Breast epithelium (tissue), 4 donors: ENCODE results near the gene POLR1G. TPM values are rescaled to one million over a fixed set of nuclear protein-coding genes. Genes with fewer than 3 reads are reported as not detected.

Experiments used
- DNase-seq, 2 donors: peaks; one replicate each; pipeline ENCODE4 v3.0.0-alpha.2; 2019; ENCODE audit warnings: low spot score in 2 of 2
- H3K27ac ChIP-seq, 2 donors: fragments of 200-600 bp; sonication (generic) in 1 of 2; one replicate each; pipeline ENCODE4 v1.5.1; 2016 to 2019; ENCODE audit warnings: mild to moderate bottlenecking in 1 of 2
- H3K27me3 ChIP-seq, 2 donors: fragments of 200-600 bp; sonication (generic) in 1 of 2; one replicate each; pipeline versions ENCODE4 v1.5.1 to v1.6.0; 2017 to 2019; ENCODE audit warnings: control low read depth in 1 of 2, mild to moderate bottlenecking in 1 of 2
- H3K36me3 ChIP-seq: fragments of 200-600 bp; one replicate; pipeline ENCODE4 v1.5.1; 2019
- H3K4me1 ChIP-seq, 2 donors: fragments of 200-600 bp; sonication (generic); one replicate each; pipeline ENCODE4 v1.5.1; 2016 to 2019; ENCODE audit warnings: control low read depth in 1 of 2
- H3K4me3 ChIP-seq, 3 donors: fragments of 200-600 bp; sonication (generic); 1 replicate in 2 of 3; 2 replicates in 1 of 3; pipeline ENCODE4 v1.5.1; 2016 to 2019; ENCODE audit warnings: mild to moderate bottlenecking in 3 of 3, moderate library complexity in 2 of 3
- H3K9me3 ChIP-seq, 2 donors: fragments of 200-600 bp; sonication (generic) in 1 of 2; one replicate each; pipeline ENCODE4 v1.5.1; 2016 to 2019; ENCODE audit warnings: control low read depth in 1 of 2
- POLR2A ChIP-seq: fragments of 450-650 bp; IDR thresholded peaks from one replicate; pipeline ENCODE4 v1.6.1; 2016; ENCODE audit warnings: antibody characterized with exemption, mild to moderate bottlenecking, moderate library complexity
- POLR2AphosphoS5 ChIP-seq, 3 donors: sonication (generic); formaldehyde crosslinking; IDR thresholded peaks; one replicate each; pipeline ENCODE4 v1.6.1; 2017; ENCODE audit warnings: antibody characterized with exemption in 3 of 3
- intact Hi-C: fragments of 100-400 bp; cut with DNase I; formaldehyde crosslinking; loops from one replicate; pipeline ENCODE4 v1.15.1; 2023; ENCODE audit warnings: low total_unique reads
- total RNA-seq, 3 donors: library from RNA; depleted of rRNA; stranded (reverse); fragments of >200 nt; gene quantifications; one replicate each; pipeline ENCODE4 v1.1.0, GENCODE V29; 2016
- TF ChIP-seq, protein P1 (sequence below), 3 donors: fragments of 450-650 bp; IDR thresholded peaks; one replicate each; pipeline ENCODE4 v1.5.1; 2016 to 2017; ENCODE audit warnings: antibody characterized with exemption in 3 of 3, mild to moderate bottlenecking in 3 of 3, moderate library complexity in 3 of 3

The POLR1G gene
- total RNA-seq, 3 donors from 2014 or later, result 2.6 to 6.9 (median 5.3) TPM

DNA sequence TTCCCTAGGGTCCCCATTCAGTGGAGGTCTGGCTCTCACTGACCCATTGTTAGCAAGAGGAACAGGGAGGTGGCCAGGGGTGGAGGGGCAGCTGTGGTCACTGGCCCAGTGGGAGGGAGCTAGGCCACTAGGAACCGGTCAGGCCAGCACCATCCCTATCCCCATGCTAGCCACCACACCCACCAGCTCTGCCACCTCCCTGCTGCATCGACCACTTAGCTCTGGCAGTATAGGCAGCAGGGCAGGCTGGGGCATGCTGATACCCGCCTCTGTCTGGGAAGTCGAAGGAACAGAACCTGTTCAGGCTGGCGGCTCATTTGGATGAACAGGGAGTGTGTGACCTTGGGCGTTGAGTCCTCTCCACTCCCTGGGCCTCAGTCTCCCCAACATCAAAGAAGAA is 6.3 kb upstream of the POLR1G start:
- DNase-seq, result peak in 1 of 2 donors; percentile 71
- intact Hi-C loops, result no loop called here
- TF ChIP-seq, protein P1, sequence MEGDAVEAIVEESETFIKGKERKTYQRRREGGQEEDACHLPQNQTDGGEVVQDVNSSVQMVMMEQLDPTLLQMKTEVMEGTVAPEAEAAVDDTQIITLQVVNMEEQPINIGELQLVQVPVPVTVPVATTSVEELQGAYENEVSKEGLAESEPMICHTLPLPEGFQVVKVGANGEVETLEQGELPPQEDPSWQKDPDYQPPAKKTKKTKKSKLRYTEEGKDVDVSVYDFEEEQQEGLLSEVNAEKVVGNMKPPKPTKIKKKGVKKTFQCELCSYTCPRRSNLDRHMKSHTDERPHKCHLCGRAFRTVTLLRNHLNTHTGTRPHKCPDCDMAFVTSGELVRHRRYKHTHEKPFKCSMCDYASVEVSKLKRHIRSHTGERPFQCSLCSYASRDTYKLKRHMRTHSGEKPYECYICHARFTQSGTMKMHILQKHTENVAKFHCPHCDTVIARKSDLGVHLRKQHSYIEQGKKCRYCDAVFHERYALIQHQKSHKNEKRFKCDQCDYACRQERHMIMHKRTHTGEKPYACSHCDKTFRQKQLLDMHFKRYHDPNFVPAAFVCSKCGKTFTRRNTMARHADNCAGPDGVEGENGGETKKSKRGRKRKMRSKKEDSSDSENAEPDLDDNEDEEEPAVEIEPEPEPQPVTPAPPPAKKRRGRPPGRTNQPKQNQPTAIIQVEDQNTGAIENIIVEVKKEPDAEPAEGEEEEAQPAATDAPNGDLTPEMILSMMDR (IDR thresholded peaks at IDR 0.05), result no peak
- TF ChIP-seq POLR2AphosphoS5 (IDR thresholded peaks at IDR 0.05), result no peak
- no peak for TF ChIP-seq POLR2A
- Histone ChIP-seq H3K4me1 (peaks cover 7 to 8% of the 10 kb centered on the region in 2 donors), H3K27me3 (no peaks in the 10 kb centered on the region), H3K27ac (no peak overlapping the region), H3K4me3 (no peak overlapping the region), H3K36me3 (no peaks in the 10 kb centered on the region), H3K9me3 (no peaks in the 10 kb centered on the region)

DNA sequence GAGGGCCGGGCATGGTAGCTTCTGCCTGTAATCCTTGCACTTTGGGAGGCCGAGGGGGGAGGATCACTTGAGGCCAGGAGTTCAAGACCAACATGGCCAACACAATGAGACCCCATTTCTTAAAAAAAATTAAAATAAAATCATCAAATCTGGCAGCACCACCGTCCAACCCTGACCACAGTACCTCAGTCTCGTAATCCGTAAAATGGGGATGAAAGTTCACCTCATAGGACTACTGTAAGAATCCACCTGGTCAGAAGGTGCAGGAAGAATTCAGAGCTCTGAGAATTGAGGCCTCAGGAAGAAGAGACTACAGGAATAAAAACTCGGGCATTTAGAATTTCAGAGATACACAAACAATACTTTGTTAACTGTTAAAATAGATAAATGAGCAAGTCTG is 4.6 kb upstream of the POLR1G start:
- peak overlapping the region; percentile 97 to 99 for H3K27ac ChIP-seq
- intact Hi-C loops, result no loop called here
- no peak overlapping the region for H3K4me3 ChIP-seq
- H3K36me3 ChIP-seq, result no peaks in the 10 kb centered on the region
- TF ChIP-seq POLR2AphosphoS5 (IDR thresholded peaks at IDR 0.05) (no peak), POLR2A (no peak)
- TF ChIP-seq, protein P1 (IDR thresholded peaks at IDR 0.05), result no peak
- no peaks in the 10 kb centered on the region for H3K27me3 ChIP-seq
- H3K9me3 ChIP-seq, result no peaks in the 10 kb centered on the region
- peaks cover 8% of the 10 kb centered on the region in 2 donors for H3K4me1 ChIP-seq
- no peak for DNase-seq

DNA sequence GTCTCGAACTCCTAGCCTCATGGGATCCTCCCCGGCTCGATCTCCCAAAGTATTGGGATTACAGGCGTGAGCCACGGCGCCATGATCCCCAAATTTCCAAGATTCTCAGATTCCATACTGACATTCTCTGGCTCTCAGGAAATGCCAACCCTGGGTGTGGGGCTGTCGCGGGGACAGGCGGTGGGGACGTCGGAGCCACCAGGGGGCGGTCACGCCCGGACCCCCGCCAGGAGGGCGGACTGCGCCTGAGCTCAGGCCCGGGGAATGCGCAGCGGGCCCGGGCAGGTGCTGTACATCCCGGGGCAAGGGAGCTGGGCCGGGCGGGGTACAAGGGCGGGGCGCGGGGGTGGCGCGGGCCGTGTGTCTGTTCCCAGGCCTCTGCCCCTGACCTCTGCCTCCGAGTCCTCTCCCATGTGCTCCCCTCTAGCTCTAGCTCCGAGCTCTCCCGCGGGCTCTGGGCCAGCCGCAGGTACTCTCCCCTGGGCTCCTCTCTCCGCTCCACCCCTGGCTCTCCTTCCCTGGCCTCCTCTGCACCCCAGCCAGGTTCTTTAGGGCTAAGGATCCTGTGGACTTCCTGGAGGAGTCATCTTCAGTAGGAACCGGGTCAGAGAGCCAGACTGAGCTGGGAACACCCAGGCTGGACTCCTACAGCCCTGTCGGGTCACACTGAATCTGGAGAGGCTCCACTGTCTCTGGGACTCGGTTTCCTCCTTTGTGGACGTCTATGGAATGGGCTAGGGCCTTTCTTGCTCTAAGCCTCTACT is 4.0 kb upstream of the POLR1G start:
- DNase-seq, result peak; percentile 67 to 72
- intact Hi-C loops, result no loop called here
- Histone ChIP-seq H3K4me3 (peak overlapping the region in 2 of 3 donors; percentile 66 to 80), H3K9me3 (no peaks in the 10 kb centered on the region), H3K36me3 (no peaks in the 10 kb centered on the region), H3K27me3 (no peaks in the 10 kb centered on the region), H3K27ac (peak overlapping the region; percentile 97 to 99), H3K4me1 (peaks cover 8 to 15% of the 10 kb centered on the region in 2 donors)
- TF ChIP-seq POLR2A (no peak), POLR2AphosphoS5 (IDR thresholded peaks at IDR 0.05) (peak in 1 of 3 donors; percentile 15)
- TF ChIP-seq, protein P1 (IDR thresholded peaks at IDR 0.05), result peak in 2 of 3 donors; percentile 33 to 68

DNA sequence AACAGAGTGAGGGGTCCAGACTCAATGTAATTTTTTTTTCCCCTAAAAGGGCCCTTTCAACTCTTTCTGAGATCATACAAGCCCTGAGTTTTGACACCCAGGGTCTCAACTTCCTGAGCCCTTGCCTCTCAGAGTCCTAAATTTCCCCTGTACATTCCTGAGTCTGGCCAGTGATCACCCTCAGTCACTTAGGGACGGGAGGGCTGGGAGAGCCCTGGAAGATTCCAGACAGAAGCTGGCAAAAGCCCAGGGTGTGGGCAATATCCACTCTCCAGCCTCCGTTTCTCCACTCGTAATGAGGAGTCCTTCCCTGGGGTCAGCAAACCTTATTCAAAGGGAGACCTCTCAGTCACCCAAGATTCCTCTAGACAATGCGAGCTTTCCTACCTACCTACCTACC is 3.2 kb upstream of the POLR1G start:
- H3K4me3 ChIP-seq, result peak overlapping the region in 2 of 3 donors; percentile 66 to 80
- peaks cover 4 to 16% of the 10 kb centered on the region in 2 donors for H3K4me1 ChIP-seq
- intact Hi-C loops, result no loop called here
- peak overlapping the region; percentile 97 to 99 for H3K27ac ChIP-seq
- TF ChIP-seq POLR2A, result no peak
- DNase-seq, result no peak
- H3K27me3 ChIP-seq, result no peaks in the 10 kb centered on the region
- no peaks in the 10 kb centered on the region for H3K9me3 ChIP-seq
- H3K36me3 ChIP-seq, result no peaks in the 10 kb centered on the region

DNA sequence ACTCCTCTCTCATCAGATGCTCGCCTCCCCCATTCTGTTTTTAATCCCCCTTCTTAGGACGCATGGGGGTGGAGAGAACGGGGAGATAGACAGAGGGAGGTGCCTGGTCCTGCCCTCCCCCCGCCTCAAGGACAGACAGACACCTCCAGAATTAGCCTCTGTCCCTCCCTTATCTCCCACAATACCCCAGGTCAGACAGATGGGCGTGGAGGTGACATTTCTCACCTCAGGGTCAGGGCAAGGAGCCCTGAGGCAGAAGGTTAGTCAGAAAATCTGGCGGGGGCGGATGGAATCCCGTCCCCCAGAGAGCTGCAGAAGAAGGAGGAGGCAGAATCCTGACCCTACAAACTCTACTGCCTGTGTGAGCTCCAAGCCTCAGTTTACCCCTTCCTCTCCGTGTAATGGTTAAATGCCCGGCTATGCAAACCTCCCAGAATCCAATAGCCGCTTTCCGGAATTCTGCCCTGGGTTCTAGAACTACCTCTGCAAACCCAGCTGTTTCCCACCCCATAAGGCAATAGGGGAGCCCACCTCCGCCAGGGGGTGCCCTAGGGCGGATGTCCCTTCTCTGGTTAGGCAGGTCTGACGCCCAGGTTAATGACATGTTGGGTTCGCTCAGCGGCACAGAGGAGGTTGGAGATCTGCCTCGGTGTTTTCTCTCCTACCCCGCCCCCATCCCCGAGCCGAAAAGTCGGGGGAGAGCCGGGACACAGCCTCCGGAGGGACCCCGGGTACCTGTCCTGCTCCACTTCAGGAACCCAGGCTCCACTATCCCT is 2.5 kb upstream of the POLR1G start:
- H3K27ac ChIP-seq, result peak overlapping the region; percentile 97 to 99
- no peaks in the 10 kb centered on the region for H3K36me3 ChIP-seq
- peaks cover 4 to 16% of the 10 kb centered on the region in 2 donors for H3K4me1 ChIP-seq
- DNase-seq, result peak; percentile 72 to 81
- no peaks in the 10 kb centered on the region for H3K27me3 ChIP-seq
- H3K4me3 ChIP-seq, result peak overlapping the region; percentile 61 to 80 (median 66)
- TF ChIP-seq POLR2AphosphoS5 (IDR thresholded peaks at IDR 0.05) (no peak), POLR2A (no peak)
- TF ChIP-seq, protein P1 (IDR thresholded peaks at IDR 0.05), result peak; percentile 6 to 47 (median 18)
- H3K9me3 ChIP-seq, result no peaks in the 10 kb centered on the region
- intact Hi-C loops, result no loop called here
